Right hindlimb (tissue), 1 donor: ENCODE results near the gene DOCK3.
"Not testable (repeated sequence)": the region's sequence is repeated elsewhere in the genome, so short reads cannot be mapped to it uniquely, and the experiment has no call there.

Experiments
- DNase-seq: peaks from one replicate; pipeline ENCODE4 v3.0.0-alpha.2; 2018

DOCK3 gene

DNA sequence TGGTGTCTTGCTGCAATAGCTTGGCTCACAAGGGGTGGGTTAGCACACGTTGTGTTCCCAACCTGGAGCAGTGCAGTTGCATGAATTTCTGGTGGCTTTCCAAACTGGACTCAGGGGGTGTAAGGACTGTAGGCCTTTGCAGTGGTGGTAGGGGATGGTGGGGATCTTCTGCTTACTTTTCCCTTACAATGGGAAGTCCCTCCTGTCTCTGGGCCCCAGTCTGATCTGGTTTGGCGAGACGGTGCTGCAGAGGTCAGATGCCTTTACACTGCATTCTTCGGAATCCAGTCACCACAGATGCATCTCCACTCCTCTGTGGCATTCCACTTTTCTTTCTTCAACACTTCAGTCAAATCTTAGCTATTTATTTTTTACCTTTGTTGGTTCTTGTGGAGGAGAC, 132.1 kb downstream of the DOCK3 start:
- DNase-seq = no peak

DNA sequence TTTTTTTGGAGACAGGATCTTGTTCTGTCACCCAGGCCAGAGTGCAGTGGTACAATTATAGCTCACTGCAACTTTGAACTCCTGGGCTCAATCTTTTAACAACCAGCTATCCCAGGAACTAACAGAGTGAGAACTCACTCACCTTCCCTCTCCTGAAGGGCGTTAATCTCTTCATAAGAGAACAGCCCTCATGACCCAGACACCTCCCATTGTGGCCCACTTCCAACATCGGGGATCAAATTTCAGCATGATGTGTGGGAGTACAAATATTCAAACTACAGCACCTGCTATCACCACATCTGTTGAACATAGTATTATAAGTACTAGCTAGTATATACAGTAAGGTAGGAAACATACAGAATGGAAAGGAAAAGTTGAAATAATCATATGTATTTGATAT, 132.5 kb downstream of the DOCK3 start:
- no peak for DNase-seq

DNA sequence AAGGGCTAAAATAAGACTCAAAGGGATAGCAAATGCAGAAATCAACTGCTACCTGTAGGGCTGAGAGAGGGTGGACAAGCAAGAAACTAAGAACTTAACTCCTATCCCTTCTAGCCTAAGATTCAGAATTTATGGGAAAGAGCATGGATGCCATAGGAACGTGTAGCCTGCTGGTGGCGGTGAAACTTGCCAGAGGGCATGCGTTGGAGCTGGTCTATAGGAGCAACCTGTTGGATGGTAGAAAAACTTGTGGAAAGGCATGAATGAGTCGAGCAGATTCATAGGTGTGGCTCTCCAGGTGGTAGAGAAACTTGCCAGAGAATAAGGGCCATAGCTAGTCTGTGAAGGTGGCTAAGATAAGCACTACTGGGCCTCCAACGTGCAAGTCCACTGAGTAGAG, 137.2 kb downstream of the DOCK3 start:
- DNase-seq = no peak

GRCh38 chr3:50815844-50816243, 141.1 kb downstream of the DOCK3 start:
- DNase-seq = no peak

GRCh38 chr3:50816894-50817293, 142.2 kb downstream of the DOCK3 start:
- no peak for DNase-seq

- DNase-seq = no peak
Observed at GRCh38 chr3:50817756-50818529, 143.2 kb downstream of the DOCK3 start.

DNA sequence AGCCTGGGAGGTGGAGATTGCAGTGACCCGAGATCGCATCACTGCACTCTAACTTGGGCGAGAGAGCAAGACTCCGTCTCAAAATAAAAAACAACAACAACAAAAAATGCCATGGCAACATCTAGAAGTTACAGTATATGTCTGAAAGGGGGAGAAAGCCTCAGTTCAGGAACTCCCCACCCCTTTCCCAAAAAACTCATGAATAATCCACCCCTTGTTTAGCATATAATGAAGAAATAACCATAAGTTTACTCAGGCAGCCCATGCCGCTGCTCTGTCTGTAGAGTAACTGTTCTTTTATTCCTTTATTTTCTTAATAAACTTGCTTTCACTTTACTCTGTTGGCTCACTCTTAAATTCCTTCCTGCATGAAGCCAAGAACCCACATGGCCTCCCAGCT, 145.2 kb downstream of the DOCK3 start:
- DNase-seq = no peak

DNA sequence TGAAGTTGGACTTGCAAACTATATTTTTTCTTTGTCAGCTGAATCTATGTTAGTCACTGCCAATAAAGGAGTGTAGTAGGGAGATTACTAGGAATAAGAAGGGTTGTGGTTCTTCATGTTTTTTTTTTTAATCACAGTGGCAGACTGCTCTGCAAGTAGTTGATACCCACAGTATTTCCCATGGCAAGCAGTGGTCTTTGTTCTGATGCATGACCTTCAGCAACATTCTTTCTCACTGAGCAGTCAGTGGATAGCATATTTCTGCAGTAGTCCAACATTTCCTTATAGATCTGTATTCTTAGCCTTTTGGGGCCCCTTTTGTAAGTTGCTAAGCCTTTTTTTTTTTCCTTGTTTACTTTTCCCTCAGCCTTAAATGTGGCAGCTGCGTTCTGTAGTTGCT, 151.1 kb downstream of the DOCK3 start:
- no peak for DNase-seq

GRCh38 chr3:50830451-50830850, 155.7 kb downstream of the DOCK3 start:
- no peak for DNase-seq

DNA sequence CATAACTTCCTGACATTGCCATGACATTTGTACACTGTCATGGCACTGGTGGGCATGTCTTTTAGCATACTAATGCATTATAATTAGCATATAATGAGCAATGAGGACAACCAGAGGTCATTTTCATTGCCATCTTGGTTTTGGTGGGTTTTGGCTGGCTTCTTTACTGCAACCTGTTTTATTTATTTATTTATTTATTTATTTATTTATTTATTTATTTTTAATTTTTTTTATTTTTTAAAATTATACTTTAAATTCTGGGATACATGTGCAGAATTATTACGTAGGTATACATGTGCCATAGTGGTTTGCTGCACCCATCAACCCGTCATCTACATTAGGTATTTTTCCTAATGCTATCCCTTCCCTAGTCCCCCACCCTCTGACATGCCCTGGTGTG, 156.3 kb downstream of the DOCK3 start:
- not testable (repeated sequence) for DNase-seq

- DNase-seq = no peak
Observed at GRCh38 chr3:50840983-50841489, 166.3 kb downstream of the DOCK3 start.

DNA sequence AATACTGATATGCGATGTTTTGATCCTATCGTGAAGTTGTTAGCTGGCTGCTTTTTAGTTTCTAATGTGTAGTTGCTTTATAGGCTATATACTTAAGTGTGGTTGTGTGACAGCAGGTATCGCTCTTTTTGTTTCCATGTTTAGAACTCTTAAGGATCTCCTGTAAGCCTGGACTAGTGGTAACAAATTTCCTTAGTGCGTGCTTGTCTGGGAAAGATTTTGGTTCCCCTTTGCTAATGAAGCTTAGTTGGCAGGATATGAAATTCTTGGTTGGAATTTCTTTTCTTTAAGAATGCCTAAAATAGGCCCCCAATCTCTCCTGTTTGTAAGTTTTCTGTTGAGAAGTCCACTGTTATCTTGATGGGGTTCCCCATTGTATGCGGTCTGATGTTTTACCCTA, 173.6 kb downstream of the DOCK3 start:
- no peak for DNase-seq

- DNase-seq = no peak
Observed at GRCh38 chr3:50850639-50851511, 176.1 kb downstream of the DOCK3 start.

DNA sequence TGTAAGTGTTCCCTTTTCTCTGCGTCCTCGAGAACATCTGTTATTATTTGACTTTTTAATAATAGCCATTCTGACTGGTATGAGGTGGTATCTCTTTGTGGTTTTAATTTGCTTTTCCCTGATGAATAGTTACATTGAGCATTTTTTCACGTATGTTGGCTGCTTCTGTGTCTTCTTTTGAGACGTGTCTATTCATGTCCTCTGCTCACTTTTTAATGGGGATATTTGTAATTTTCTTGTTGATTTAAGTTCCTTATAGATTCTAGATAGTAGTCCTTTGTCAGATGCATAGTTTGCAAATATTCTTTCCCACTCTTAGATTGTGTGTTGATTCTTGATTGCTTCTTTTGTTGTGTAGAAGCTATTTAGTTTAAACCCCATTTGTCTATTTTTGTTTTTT, 179.2 kb downstream of the DOCK3 start:
- DNase-seq = no peak

DNA sequence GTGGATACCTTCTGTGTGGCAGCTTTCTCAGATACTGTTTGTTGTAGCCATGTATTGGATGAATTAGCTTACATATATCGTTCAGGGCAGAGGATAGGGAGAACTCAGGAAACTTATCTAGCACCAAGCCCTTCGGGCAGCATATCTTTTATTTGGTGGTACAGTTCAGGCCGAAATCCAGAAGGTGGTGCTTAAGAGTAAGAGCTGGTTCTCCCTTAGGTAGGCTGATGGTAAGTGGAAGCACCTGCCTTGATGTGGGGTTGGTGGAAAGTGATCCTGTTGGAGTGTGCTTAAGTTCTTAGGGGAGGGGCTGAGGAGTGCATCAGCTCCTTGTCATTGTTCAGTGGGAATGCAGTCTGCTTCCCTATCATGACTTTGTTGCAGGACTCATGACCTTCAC, 187.5 kb downstream of the DOCK3 start:
- DNase-seq = no peak

- no peak for DNase-seq
Observed at GRCh38 chr3:50873376-50874157, 198.8 kb downstream of the DOCK3 start.

- not testable (repeated sequence) for DNase-seq
Observed at GRCh38 chr3:50874876-50875275, 200.1 kb downstream of the DOCK3 start.

- DNase-seq = no peak
Observed at GRCh38 chr3:50876947-50877346, 202.2 kb downstream of the DOCK3 start.

- DNase-seq = not testable (repeated sequence)
Observed at GRCh38 chr3:50882733-50883132, 208.0 kb downstream of the DOCK3 start.

DNA sequence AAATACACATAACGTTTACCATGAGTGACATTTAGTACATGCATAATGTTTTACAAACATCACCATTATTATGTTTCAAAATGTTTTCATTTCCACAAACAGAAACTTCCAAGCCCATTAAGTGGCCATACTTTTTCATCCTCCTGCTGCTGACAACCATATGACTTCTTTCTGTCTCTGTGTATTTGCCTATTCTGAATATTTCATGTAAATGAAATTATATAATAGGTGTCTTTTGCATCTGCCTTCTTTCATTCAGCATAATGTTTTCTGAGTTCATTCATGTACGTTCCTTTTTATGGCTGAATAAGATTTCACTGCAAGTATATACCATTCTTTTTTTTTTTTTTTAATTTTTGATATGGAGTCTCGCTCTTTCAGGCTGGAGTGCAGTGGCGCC, 209.0 kb downstream of the DOCK3 start:
- no peak for DNase-seq

GRCh38 chr3:50885070-50885850, 210.5 kb downstream of the DOCK3 start:
- DNase-seq = no peak

DNA sequence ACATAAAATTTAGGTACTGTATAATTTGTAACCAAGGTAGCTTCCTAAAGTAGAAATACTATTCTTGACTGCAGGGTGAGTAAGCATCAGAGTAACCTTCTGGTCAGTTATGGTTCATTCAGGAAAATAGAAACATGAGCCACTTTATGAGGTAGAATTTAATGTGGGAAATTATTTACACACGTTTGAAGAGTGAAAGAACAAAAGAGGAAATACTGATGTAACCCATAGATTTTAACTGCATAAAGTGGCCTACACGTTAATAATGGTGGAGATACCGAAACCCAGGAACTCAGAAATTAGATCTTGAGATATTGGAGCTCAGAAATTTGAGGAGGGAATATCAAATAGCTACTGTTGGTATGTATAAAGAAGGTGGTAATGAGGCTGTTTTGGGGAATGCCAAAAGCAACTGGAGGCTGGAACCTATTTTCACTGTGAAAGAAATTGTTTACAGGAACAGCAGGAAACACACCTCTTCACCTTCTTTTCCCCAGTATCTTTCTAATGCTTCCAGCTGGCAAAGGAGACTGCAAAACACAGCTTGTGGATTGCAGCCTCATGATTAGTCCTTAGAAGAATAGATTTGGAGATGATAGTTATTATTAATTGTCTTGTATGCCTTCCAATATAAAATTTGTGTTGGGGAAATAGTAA, 216.1 kb downstream of the DOCK3 start:
- no peak for DNase-seq
